K562 (cell line): ENCODE results near the gene RECK. TPM values are rescaled to one million over a fixed set of nuclear protein-coding genes. Genes with fewer than 3 reads are reported as not detected.

Experiments
- AFF1 ChIP-seq, 2 experiments: fragments of 450-650 bp; IDR thresholded peaks; 2 replicates each; pipeline ENCODE4 v1.6.1; 2018; ENCODE audit warnings: mild to moderate bottlenecking in 2 of 2, low read depth in 1 of 2; ENCODE audit not compliant: partially characterized antibody in 2 of 2
- ATF6 ChIP-seq: sonication (generic); formaldehyde crosslinking; IDR thresholded peaks from 2 replicates; pipeline ENCODE4 v1.4.0; 2020; ENCODE audit warnings: mild to moderate bottlenecking, missing genetic modification reagents
- CREM ChIP-seq: IDR thresholded peaks from 2 replicates; pipeline ENCODE4 v1.6.1; 2014; ENCODE audit warnings: antibody characterized with exemption, low read depth
- ESRRB ChIP-seq: fragments of 250-450 bp; sonication (Bioruptor Pico); IDR thresholded peaks from 2 replicates; pipeline ENCODE4 v1.5.0; 2020; ENCODE audit warnings: mild to moderate bottlenecking, moderate library complexity, borderline replicate concordance
- ETV6 ChIP-seq, 3 experiments: fragments of 150-350 bp in 1 of 3; sonication (generic) in 1 of 3; formaldehyde crosslinking in 1 of 3; IDR thresholded peaks; 2 replicates each; pipeline versions ENCODE4 v1.6.1 to v1.8.0; 2014 to 2022; ENCODE audit warnings: borderline replicate concordance in 2 of 3, low read depth in 2 of 3, antibody characterized with exemption in 1 of 3, low read length in 1 of 3, mild to moderate bottlenecking in 1 of 3, missing genetic modification reagents in 1 of 3
- PHF21A ChIP-seq: fragments of 450-650 bp; IDR thresholded peaks from 2 replicates; pipeline ENCODE4 v1.6.1; 2017; ENCODE audit warnings: low read depth, borderline replicate concordance
- SLC30A9 ChIP-seq: fragments of 250-450 bp; sonication (Bioruptor Pico); IDR thresholded peaks from 2 replicates; pipeline ENCODE4 v1.8.0; 2022; ENCODE audit warnings: mild to moderate bottlenecking, moderate library complexity
- TEAD2 ChIP-seq: fragments of 450-650 bp; IDR thresholded peaks from 2 replicates; pipeline ENCODE4 v1.6.1; 2016; ENCODE audit warnings: missing genetic modification characterization, control low read depth, missing compliant biosample characterization
- TFE3 ChIP-seq: fragments of 450-650 bp; formaldehyde crosslinking; IDR thresholded peaks from 2 replicates; pipeline ENCODE4 v1.4.0; 2020; ENCODE audit warnings: mild to moderate bottlenecking, mixed read lengths
- ZNF639 ChIP-seq, 2 experiments: fragments of 200-800 bp in 1 of 2; sonication (Bioruptor generic) in 1 of 2; sonication (generic) in 1 of 2; formaldehyde crosslinking in 1 of 2; IDR thresholded peaks in 1 of 2; conservative IDR thresholded peaks in 1 of 2; 2 replicates each; pipeline versions ENCODE4 v1.5.0 to v1.6.1; 2016 to 2020; ENCODE audit warnings: missing compliant biosample characterization in 1 of 2, missing genetic modification characterization in 1 of 2, missing genetic modification reagents in 1 of 2
- polyA plus RNA-seq, 8 experiments: library from polyadenylated mRNA; depleted of rRNA in 4 of 8; stranded (reverse) in 5 of 8; unstranded in 3 of 8; fragments of >200 nt; fragmentation: Nextera tagmentation in 2 of 8; fragmentation: Illumina TruSeq in 1 of 8; extraction: Ambion mirVana in 2 of 8; extraction: Trizol in 1 of 8; gene quantifications; 2 replicates each; pipeline versions ENCODE4 v1.2.1 to v1.2.3, GENCODE V29; 2011 to 2014; ENCODE audit warnings: inconsistent platforms in 1 of 8, missing spikeins in 1 of 8
- total RNA-seq, 7 experiments: library from RNA; depleted of rRNA in 6 of 7; stranded (reverse); fragments of >200 nt in 6 of 7; fragmentation: Illumina TruSeq in 2 of 7; extraction: Trizol in 2 of 7; gene quantifications; 2 replicates each; pipeline versions ENCODE4 v1.2.1 to v1.2.3, GENCODE V29; 2011 to 2021; ENCODE audit warnings: low replicate concordance in 1 of 7

The RECK gene
- total and polyA plus RNA-seq, 9 of the 15 experiments (the other 6 are each of a cell fraction or from before 2014, with no cell fraction given): 0.04 to 0.36 (median 0.16) TPM

- no peak for TF ChIP-seq SLC30A9
- TF ChIP-seq TFE3 (CRISPR knock-in tag): no peak
- TF ChIP-seq CREM: no peak
- TF ChIP-seq ZNF639 (CRISPR knock-in tag; conservative IDR thresholded peaks at IDR 0.05 in 1 of 2, IDR thresholded peaks at IDR 0.05 in 1 of 2): no peak
- no peak for TF ChIP-seq TEAD2
- no peak for TF ChIP-seq ATF6 (CRISPR knock-in tag)
- TF ChIP-seq PHF21A: no peak
- TF ChIP-seq ETV6 (IDR thresholded peaks at IDR 0.05; ENCODE audit: borderline replicate concordance in 1 of 2, low read depth in 2 of 2, low read length in 1 of 2): no peak
- TF ChIP-seq ETV6 (CRISPR knock-in tag; IDR thresholded peaks at IDR 0.05; ENCODE audit: borderline replicate concordance): no peak
- no peak for TF ChIP-seq AFF1 (IDR thresholded peaks at IDR 0.05; ENCODE audit: low read depth in 1 of 2, partially characterized antibody in 2 of 2)
- TF ChIP-seq ESRRB: no peak
These were observed 20.2 kb downstream of the RECK start (continued) for GRCh38 chr9:36056896-36057295.
